ENCODE data around the gene HDAC5.
"Not testable (repeated sequence)": the region's sequence is repeated elsewhere in the genome, so short reads cannot be mapped to it uniquely, and the experiment has no call there.

HDAC5 gene

GRCh38 chr17:44110011-44110686 lies 13.3 kb downstream of the HDAC5 start:
- DNase-seq, result no peak
- no peaks in the 10 kb centered on the region for H3K9me3 Mint-ChIP-seq
- H3K4me1 Mint-ChIP-seq (ENCODE audit: low read depth), result peaks cover 28% of the 10 kb centered on the region
- H3K36me3 Mint-ChIP-seq (ENCODE audit: low read depth), result peaks cover 7% of the 10 kb centered on the region
- no peak overlapping the region for H3K27ac Mint-ChIP-seq
- no peak overlapping the region for H3K4me3 Mint-ChIP-seq
- no peaks in the 10 kb centered on the region for H3K27me3 Mint-ChIP-seq

- no peak overlapping the region for H3K27ac Mint-ChIP-seq
- H3K4me1 Mint-ChIP-seq (ENCODE audit: low read depth), result peaks cover 28% of the 10 kb centered on the region
- no peaks in the 10 kb centered on the region for H3K9me3 Mint-ChIP-seq
- no peak for DNase-seq
- H3K27me3 Mint-ChIP-seq, result no peaks in the 10 kb centered on the region
- peaks cover 12% of the 10 kb centered on the region for H3K36me3 Mint-ChIP-seq (ENCODE audit: low read depth)
- no peak overlapping the region for H3K4me3 Mint-ChIP-seq
Observed at GRCh38 chr17:44109312-44109630, 14.2 kb downstream of the HDAC5 start.

DNA sequence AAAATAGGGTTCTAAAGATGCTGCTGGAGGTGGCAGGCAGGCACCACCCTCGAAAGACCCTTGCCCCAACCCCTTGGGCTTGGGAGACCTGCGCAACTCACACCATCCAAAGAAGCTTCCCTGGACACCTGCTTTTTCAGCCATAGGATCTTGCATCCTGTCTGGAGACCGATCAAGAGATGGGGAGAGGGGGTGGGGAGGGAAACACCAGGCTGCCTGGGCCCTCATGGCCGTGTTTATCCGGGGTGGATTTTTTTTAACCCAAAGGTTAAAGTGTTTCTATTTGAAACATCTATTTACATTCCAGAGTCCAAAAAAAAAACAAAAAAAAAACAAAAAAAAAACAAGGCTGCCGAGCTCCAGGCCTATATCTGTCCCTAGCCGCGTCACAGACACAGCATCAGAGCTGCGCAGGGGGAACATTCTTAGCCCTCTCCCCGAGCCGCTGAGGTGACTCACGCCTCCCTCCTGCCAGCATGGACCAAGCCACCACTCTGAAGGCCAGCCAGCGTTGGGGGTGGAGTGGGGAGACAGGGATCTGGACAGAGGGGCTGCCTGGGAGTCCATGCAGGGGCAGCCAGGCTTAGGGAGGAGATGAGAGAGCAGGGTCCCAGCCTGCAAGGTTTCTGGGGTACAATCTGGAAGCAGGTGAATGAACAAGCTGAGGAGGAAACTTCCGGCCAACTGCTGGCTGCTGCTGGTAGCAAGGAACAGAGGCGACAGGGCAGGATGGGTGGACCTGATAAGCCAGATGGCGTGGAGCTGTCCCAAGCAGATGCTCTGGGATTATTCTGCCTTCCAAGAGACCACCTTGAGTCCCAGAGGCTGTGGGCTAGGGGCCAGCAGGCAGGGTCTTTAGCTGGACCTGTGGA lies 14.8 kb downstream of the HDAC5 start:
- Mint-ChIP-seq H3K27ac (no peak overlapping the region), H3K4me3 (no peak overlapping the region)
- DNase-seq, result no peak

DNA sequence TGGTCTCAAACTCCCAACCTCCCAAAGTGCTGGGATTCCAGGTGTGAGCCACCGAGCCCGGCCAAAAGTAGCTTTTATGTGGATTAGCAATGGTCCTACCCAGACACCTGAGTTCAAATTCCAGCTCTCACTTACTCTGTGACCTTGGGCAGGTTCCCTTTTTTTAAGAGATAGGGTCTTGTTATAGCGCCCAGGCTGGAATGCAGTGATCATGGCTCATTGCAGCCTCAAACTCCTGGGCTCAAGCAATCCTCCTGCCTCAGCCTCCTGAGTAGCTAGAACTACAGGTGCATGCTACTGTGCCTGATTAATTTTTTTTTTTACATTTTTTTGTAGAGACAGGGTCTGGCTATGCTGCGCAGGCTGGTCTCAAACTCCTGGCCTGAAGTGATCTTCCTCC lies 16.6 kb downstream of the HDAC5 start:
- H3K4me3 Mint-ChIP-seq, result no peak overlapping the region
- peaks cover 15% of the 10 kb centered on the region for H3K4me1 Mint-ChIP-seq (ENCODE audit: low read depth)
- H3K9me3 Mint-ChIP-seq, result no peaks in the 10 kb centered on the region
- no peak for DNase-seq
- peaks cover 17% of the 10 kb centered on the region for H3K36me3 Mint-ChIP-seq (ENCODE audit: low read depth)
- no peak overlapping the region for H3K27ac Mint-ChIP-seq
- H3K27me3 Mint-ChIP-seq, result no peaks in the 10 kb centered on the region

More for the DNA sequence above, 14.8 kb downstream of the HDAC5 start:
- Mint-ChIP-seq H3K27me3 (no peaks in the 10 kb centered on the region), H3K9me3 (no peaks in the 10 kb centered on the region), H3K36me3 (ENCODE audit: low read depth) (peaks cover 12% of the 10 kb centered on the region), H3K4me1 (ENCODE audit: low read depth) (peaks cover 28% of the 10 kb centered on the region)

- Mint-ChIP-seq H3K9me3 (no peaks in the 10 kb centered on the region), H3K27ac (no peak overlapping the region), H3K4me1 (ENCODE audit: low read depth) (peaks cover 6% of the 10 kb centered on the region), H3K27me3 (no peaks in the 10 kb centered on the region), H3K36me3 (ENCODE audit: low read depth) (peaks cover 17% of the 10 kb centered on the region), H3K4me3 (no peak overlapping the region)
- no peak for DNase-seq
Observed at GRCh38 chr17:44105941-44106340, 17.5 kb downstream of the HDAC5 start.

DNA sequence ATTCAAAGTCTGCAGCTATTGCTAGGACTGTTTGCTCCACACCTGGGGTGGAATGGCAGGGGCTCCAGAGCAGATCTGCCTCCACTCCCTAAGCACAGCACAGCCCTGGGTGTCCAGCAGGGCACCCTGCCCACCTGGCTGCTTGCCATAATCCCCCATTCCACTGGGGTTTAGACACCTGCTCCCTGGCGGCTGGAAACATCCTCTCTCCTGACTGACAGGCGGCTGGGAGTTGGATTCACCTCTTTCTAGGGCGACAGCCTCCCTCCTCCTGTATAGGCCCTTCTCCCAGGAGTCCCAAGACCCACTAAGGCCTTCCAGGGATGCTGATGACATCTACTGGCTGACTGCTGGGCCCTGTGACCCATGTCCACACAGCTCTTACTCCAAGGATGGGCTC lies 18.0 kb downstream of the HDAC5 start:
- Mint-ChIP-seq H3K27ac (no peak overlapping the region), H3K4me3 (no peak overlapping the region), H3K36me3 (ENCODE audit: low read depth) (peaks cover 17% of the 10 kb centered on the region), H3K27me3 (no peaks in the 10 kb centered on the region), H3K9me3 (no peaks in the 10 kb centered on the region), H3K4me1 (ENCODE audit: low read depth) (peaks cover 3% of the 10 kb centered on the region)
- DNase-seq, result no peak

DNA sequence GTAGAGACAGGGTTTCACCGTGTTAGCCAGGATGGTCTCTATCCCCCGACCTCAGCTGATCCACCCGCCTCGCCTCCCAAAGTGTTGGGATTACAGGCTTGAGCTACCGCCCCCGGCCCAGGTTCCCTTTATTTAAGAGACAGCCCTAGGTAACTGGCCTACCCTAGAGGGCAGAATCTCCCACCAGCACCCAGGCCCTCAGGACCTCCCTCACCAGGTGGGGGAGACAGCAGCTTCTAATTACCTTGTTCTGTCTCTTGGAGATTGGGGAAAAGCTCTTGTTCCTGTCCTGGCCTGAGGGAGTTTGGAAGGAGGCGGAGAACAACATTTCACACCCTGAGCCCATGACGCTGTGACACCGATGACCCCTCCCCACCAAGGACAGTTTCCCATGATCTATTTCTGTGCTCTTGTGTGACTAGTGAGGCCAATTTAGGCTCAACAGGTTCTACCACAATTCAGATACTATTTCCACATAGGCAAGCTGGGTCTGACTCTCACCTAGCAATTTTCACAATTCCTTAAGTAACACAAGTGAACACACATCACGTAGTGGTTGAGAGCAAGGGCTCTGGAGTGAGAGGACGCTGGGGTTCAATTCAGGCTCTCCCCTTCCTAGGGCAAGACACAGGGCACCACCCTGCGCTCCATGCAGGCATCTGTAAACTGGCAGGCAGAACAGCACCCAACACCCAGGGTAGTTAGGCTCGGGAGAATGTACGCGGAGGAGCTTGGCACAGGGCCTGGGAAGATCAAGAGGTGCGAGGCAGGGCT lies 20.4 kb downstream of the HDAC5 start:
- no peaks in the 10 kb centered on the region for H3K9me3 Mint-ChIP-seq
- no peak for DNase-seq
- no peak overlapping the region for H3K4me3 Mint-ChIP-seq
- H3K27me3 Mint-ChIP-seq, result no peaks in the 10 kb centered on the region
- H3K4me1 Mint-ChIP-seq (ENCODE audit: low read depth), result peaks cover 1% of the 10 kb centered on the region
- no peak overlapping the region for H3K27ac Mint-ChIP-seq
- peaks cover 10% of the 10 kb centered on the region for H3K36me3 Mint-ChIP-seq (ENCODE audit: low read depth)

DNA sequence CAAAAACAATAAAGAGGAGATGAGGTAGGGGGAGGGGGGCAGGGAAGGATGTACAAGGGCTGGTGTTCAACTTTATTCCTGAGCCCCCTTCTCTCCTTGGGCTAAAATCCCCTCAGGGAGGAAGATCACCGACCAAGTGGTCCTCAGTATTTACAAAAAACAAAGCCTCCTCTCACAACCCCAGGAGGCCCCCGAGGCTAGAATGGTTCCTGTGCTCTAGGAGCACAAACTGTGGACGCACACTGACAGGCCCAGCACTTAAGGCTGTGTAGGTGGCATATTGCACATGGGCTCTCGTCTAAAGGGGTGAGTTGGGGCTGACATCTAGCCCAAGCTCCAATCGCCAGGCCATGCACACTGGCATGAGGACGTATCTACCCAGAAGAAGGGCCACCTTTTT lies 21.6 kb downstream of the HDAC5 start:
- H3K9me3 Mint-ChIP-seq; H3K4me1 Mint-ChIP-seq (ENCODE audit: low read depth); DNase-seq; H3K36me3 Mint-ChIP-seq (ENCODE audit: low read depth); H3K27me3 Mint-ChIP-seq; H3K27ac Mint-ChIP-seq; H3K4me3 Mint-ChIP-seq: not testable (repeated sequence)

- Mint-ChIP-seq H3K4me1 (ENCODE audit: low read depth) (peaks cover 15% of the 10 kb centered on the region), H3K27ac (no peak overlapping the region), H3K9me3 (no peaks in the 10 kb centered on the region), H3K27me3 (no peaks in the 10 kb centered on the region), H3K36me3 (ENCODE audit: low read depth) (peaks cover 4% of the 10 kb centered on the region), H3K4me3 (no peak overlapping the region)
- DNase-seq, result no peak
Observed at GRCh38 chr17:44097110-44097958, 26.1 kb downstream of the HDAC5 start.

- peaks cover 16% of the 10 kb centered on the region for H3K36me3 Mint-ChIP-seq (ENCODE audit: low read depth)
- no peaks in the 10 kb centered on the region for H3K27me3 Mint-ChIP-seq
- H3K4me3 Mint-ChIP-seq, result peak overlapping the region; percentile 15
- no peaks in the 10 kb centered on the region for H3K9me3 Mint-ChIP-seq
- peak overlapping the region; percentile 67 for H3K27ac Mint-ChIP-seq
- H3K4me1 Mint-ChIP-seq (ENCODE audit: low read depth), result peaks cover 15% of the 10 kb centered on the region
- DNase-seq, result no peak
Observed at GRCh38 chr17:44095647-44096496, 27.6 kb downstream of the HDAC5 start.

DNA sequence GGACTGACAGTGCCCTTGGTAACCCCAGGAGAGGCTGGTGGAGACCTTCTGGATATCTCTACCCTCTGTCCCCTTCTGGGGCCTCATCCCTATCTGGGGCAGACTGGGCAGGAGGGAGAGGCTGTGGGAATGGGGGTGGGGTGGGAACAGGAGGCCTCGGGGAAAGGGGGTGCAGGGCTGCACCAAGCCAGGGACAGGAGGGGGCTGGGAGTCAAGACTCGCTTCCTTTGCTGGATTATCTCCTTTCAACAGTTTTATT lies 28.1 kb downstream of the HDAC5 start:
- no peaks in the 10 kb centered on the region for H3K27me3 Mint-ChIP-seq
- H3K27ac Mint-ChIP-seq, result no peak overlapping the region
- peaks cover 17% of the 10 kb centered on the region for H3K36me3 Mint-ChIP-seq (ENCODE audit: low read depth)
- H3K4me1 Mint-ChIP-seq (ENCODE audit: low read depth), result peaks cover 15% of the 10 kb centered on the region
- no peaks in the 10 kb centered on the region for H3K9me3 Mint-ChIP-seq
- no peak for DNase-seq
- no peak overlapping the region for H3K4me3 Mint-ChIP-seq

GRCh38 chr17:44094701-44095387 lies 28.6 kb downstream of the HDAC5 start:
- Mint-ChIP-seq H3K27me3 (no peaks in the 10 kb centered on the region), H3K4me3 (no peak overlapping the region), H3K36me3 (ENCODE audit: low read depth) (peaks cover 17% of the 10 kb centered on the region), H3K4me1 (ENCODE audit: low read depth) (peaks cover 15% of the 10 kb centered on the region), H3K9me3 (no peaks in the 10 kb centered on the region), H3K27ac (no peak overlapping the region)
- no peak for DNase-seq

DNA sequence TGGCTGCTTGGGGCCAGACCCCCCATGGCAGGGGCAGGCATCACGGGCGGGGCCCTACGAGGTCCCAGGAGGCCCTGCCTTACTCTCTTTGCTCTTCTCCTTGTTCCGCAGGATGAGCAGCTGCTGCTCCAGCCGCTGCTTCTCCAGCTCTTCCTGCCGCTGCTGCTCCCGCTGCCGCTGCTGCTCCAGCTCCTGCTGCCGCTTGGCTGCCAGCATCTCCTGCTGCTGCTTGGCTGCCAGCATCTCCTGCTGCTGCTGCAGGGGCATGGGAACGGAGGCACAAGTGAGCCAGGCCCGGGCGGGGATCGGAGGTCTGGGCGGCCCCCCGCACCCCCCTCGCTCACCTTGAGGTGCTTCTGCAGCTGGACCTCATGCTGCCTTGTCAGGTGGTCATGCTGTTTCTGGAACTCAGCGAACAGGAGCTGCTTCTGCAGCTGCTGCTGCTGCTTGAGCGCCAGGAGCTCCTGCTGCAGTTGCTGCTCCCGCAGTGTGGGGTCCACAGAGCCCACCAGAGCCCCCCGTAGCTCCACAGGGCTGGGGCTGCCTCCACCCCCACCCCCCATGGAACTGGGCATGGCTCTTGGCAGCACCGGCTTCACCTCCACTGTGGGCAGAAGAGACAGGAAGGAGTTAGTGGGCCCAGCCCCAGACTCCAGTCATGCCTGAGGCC lies 30.1 kb downstream of the HDAC5 start:
- Mint-ChIP-seq H3K36me3 (ENCODE audit: low read depth) (peaks cover 23% of the 10 kb centered on the region), H3K4me1 (ENCODE audit: low read depth) (peaks cover 18% of the 10 kb centered on the region), H3K4me3 (no peak overlapping the region), H3K9me3 (no peaks in the 10 kb centered on the region), H3K27me3 (no peaks in the 10 kb centered on the region), H3K27ac (no peak overlapping the region)
- DNase-seq, result no peak

Measured in activated T-cell treated with anti-CD3 and anti-CD28 coated beads, Interleukin-2, amount 50 U/mL, for 24 hours (primary cell).